Endodermal cell (in vitro differentiated cells): ENCODE results near the gene ATG10. TPM values are rescaled to one million over a fixed set of nuclear protein-coding genes. Genes with fewer than 3 reads are reported as not detected.
"Not testable (repeated sequence)": the region's sequence is repeated elsewhere in the genome, so short reads cannot be mapped to it uniquely, and the experiment has no call there.

ENCODE experiments used
- DNase-seq: peaks from one replicate; pipeline ENCODE4 v3.0.0-alpha.2; 2017
- H3K27ac ChIP-seq: 2 replicates; pipeline ENCODE4 v1.5.1; 2013; ENCODE audit warnings: mild to moderate bottlenecking, low read depth, low read length, moderate library complexity
- H3K27me3 ChIP-seq: 2 replicates; pipeline ENCODE4 v1.6.1; 2013; ENCODE audit warnings: mild to moderate bottlenecking, low read length, moderate library complexity; ENCODE audit not compliant: insufficient read depth, control insufficient read depth, poor library complexity, severe bottlenecking
- H3K36me3 ChIP-seq: 2 replicates; pipeline ENCODE4 v1.7.0; 2013; ENCODE audit warnings: mild to moderate bottlenecking, low read length, moderate library complexity; ENCODE audit not compliant: control insufficient read depth, insufficient read depth
- H3K4me1 ChIP-seq: one replicate; pipeline ENCODE4 v1.7.0; 2013; ENCODE audit warnings: low read length; ENCODE audit not compliant: control insufficient read depth, insufficient read depth
- H3K4me3 ChIP-seq: 2 replicates; pipeline ENCODE4 v1.5.1; 2013; ENCODE audit warnings: mild to moderate bottlenecking, low read length, moderate library complexity
- H3K9ac ChIP-seq: 2 replicates; pipeline ENCODE4 v1.6.1; 2013; ENCODE audit warnings: mild to moderate bottlenecking, low read length, moderate library complexity; ENCODE audit not compliant: poor library complexity, severe bottlenecking; ENCODE audit errors: extremely low read depth
- H3K9me3 ChIP-seq: 2 replicates; pipeline ENCODE4 v1.6.1; 2013; ENCODE audit warnings: mild to moderate bottlenecking, low read length, moderate library complexity; ENCODE audit not compliant: control insufficient read depth
- H3K27ac Mint-ChIP-seq: 2 replicates; pipeline ENCODE4 v1.8.0; 2020; ENCODE audit warnings: mixed read lengths
- H3K27me3 Mint-ChIP-seq: 2 replicates; pipeline ENCODE4 v1.8.0; 2021; ENCODE audit warnings: mild to moderate bottlenecking, mixed read lengths; ENCODE audit not compliant: insufficient read depth
- H3K36me3 Mint-ChIP-seq: 2 replicates; pipeline ENCODE4 v1.8.0; 2020; ENCODE audit warnings: low read depth, mixed read lengths
- H3K4me1 Mint-ChIP-seq: 2 replicates; pipeline ENCODE4 v1.8.0; 2020; ENCODE audit warnings: mixed read lengths
- H3K4me3 Mint-ChIP-seq: 2 replicates; pipeline ENCODE4 v1.8.0; 2020; ENCODE audit warnings: mild to moderate bottlenecking, moderate library complexity, mixed read lengths
- H3K9me3 Mint-ChIP-seq: 2 replicates; pipeline ENCODE4 v1.8.0; 2020; ENCODE audit warnings: mild to moderate bottlenecking, mixed read lengths
- CTCF ChIP-seq: fragments of 200-600 bp; sonication (generic); conservative IDR thresholded peaks from 2 replicates; pipeline ENCODE4 v1.5.0; 2021; ENCODE audit warnings: antibody characterized with exemption, mild to moderate bottlenecking
- WGBS, 2 experiments: methylation state at CpG; one replicate each; pipeline versions ENCODE4 v1.1.5 to v1.1.7; 2013; ENCODE audit warnings: missing lambda C conversion rate in 2 of 2, mixed read lengths in 1 of 2; ENCODE audit not compliant: insufficient coverage in 1 of 2, insufficient read length in 1 of 2; 5-methylcytosine and 5-hydroxymethylcytosine counted together
- total RNA-seq, 2 donors: library from RNA; stranded (reverse); fragmentation: NEBNext Ultra II Directional in 1 of 2; extraction: Animal tissue kit (Norgen Biotek cat#: 25700) in 1 of 2; gene quantifications; 2 replicates in 1 of 2; 3 replicates in 1 of 2; pipeline ENCODE4 v1.2.1, GENCODE V29; 2021

ATG10 gene
- total RNA-seq, 2 donors from 2014 or later: 17.9 to 22.6 TPM

GRCh38 chr5:81972492-81972783, 615 bp downstream of the ATG10 start:
- WGBS, 2 experiments: 0% methylated on average over 2 to 9 of the region's 9 CpGs
- TF ChIP-seq CTCF: no peak
- peaks cover 8% of the 10 kb centered on the region for H3K36me3 Mint-ChIP-seq
- DNase-seq: no peak
- H3K9me3 Mint-ChIP-seq: peaks cover 1% of the 10 kb centered on the region
- H3K4me1 Mint-ChIP-seq: peaks cover 42% of the 10 kb centered on the region
- Histone ChIP-seq H3K4me3 (peak overlapping the region; percentile 94), H3K9ac (peak overlapping the region; percentile 94), H3K27ac (peak overlapping the region; percentile 99), H3K36me3 (peaks cover 3% of the 10 kb centered on the region), H3K9me3 (no peaks in the 10 kb centered on the region), H3K27me3 (no peaks in the 10 kb centered on the region), H3K4me1 (peaks cover 7% of the 10 kb centered on the region)
- H3K27ac Mint-ChIP-seq: peak overlapping the region; percentile 58
- H3K4me3 Mint-ChIP-seq: peak overlapping the region; percentile 61
- H3K27me3 Mint-ChIP-seq: no peaks in the 10 kb centered on the region

- H3K36me3 Mint-ChIP-seq: peaks cover 52% of the 10 kb centered on the region
These were observed 8.3 kb downstream of the ATG10 start for GRCh38 chr5:81980160-81980559.

GRCh38 chr5:81980598-81981260, 8.9 kb downstream of the ATG10 start:
- Mint-ChIP-seq H3K9me3 (peaks cover 34% of the 10 kb centered on the region), H3K4me1 (peaks cover 19% of the 10 kb centered on the region), H3K36me3 (peaks cover 57% of the 10 kb centered on the region), H3K27ac (peak overlapping the region; percentile 74), H3K27me3 (no peaks in the 10 kb centered on the region), H3K4me3 (peak overlapping the region; percentile 21)
- Histone ChIP-seq H3K9me3 (peaks cover 28% of the 10 kb centered on the region), H3K27ac (no peak overlapping the region), H3K4me3 (peak overlapping the region; percentile 18), H3K27me3 (no peaks in the 10 kb centered on the region), H3K9ac (no peak overlapping the region), H3K36me3 (peaks cover 22% of the 10 kb centered on the region), H3K4me1 (peaks cover 4% of the 10 kb centered on the region)
- DNase-seq: peak; percentile 57
- 79 to 100% methylated on average over 1 to 3 of the region's 3 CpGs for WGBS, 2 experiments
- no peak for TF ChIP-seq CTCF

More at GRCh38 chr5:81980160-81980559, 8.3 kb downstream of the ATG10 start:
- Histone ChIP-seq H3K4me3 (no peak overlapping the region), H3K27me3 (no peaks in the 10 kb centered on the region), H3K27ac (peak overlapping the region; percentile 38), H3K9ac (no peak overlapping the region), H3K9me3 (peaks cover 24% of the 10 kb centered on the region), H3K4me1 (peaks cover 4% of the 10 kb centered on the region), H3K36me3 (peaks cover 22% of the 10 kb centered on the region)
- no peak for DNase-seq
- no peaks in the 10 kb centered on the region for H3K27me3 Mint-ChIP-seq
- peaks cover 19% of the 10 kb centered on the region for H3K4me1 Mint-ChIP-seq
- no peak for TF ChIP-seq CTCF
- peak overlapping the region; percentile 21 for H3K4me3 Mint-ChIP-seq
- WGBS, 2 experiments: 59% methylated on average over 3 of the region's 3 CpGs; no CpG with 5 or more reads in 1 of the 2 experiments
- peak overlapping the region; percentile 74 for H3K27ac Mint-ChIP-seq
- peaks cover 29% of the 10 kb centered on the region for H3K9me3 Mint-ChIP-seq

GRCh38 chr5:81982172-81982685, 10.4 kb downstream of the ATG10 start:
- Histone ChIP-seq H3K9me3 (peaks cover 28% of the 10 kb centered on the region), H3K36me3 (peaks cover 19% of the 10 kb centered on the region)
- DNase-seq, H3K9ac ChIP-seq, H3K4me1 ChIP-seq, H3K27ac ChIP-seq, H3K27me3 ChIP-seq, H3K4me3 ChIP-seq, H3K4me3 Mint-ChIP-seq, H3K27me3 Mint-ChIP-seq: not testable (repeated sequence)
- Mint-ChIP-seq H3K36me3 (peaks cover 62% of the 10 kb centered on the region), H3K27ac (peak overlapping the region; percentile 82), H3K4me1 (peaks cover 19% of the 10 kb centered on the region), H3K9me3 (peaks cover 37% of the 10 kb centered on the region)
- WGBS, 2 experiments: 97 to 100% methylated on average over 5 to 10 of the region's 11 CpGs

GRCh38 chr5:81983148-81983547, 11.3 kb downstream of the ATG10 start:
- H3K4me1 Mint-ChIP-seq: peaks cover 19% of the 10 kb centered on the region
- H3K9ac ChIP-seq, H3K27me3 Mint-ChIP-seq, H3K4me1 ChIP-seq, H3K27me3 ChIP-seq, H3K27ac ChIP-seq, H3K4me3 ChIP-seq, H3K27ac Mint-ChIP-seq, H3K4me3 Mint-ChIP-seq, DNase-seq: not testable (repeated sequence)
- Histone ChIP-seq H3K9me3 (peaks cover 28% of the 10 kb centered on the region), H3K36me3 (peaks cover 19% of the 10 kb centered on the region)
- peaks cover 56% of the 10 kb centered on the region for H3K36me3 Mint-ChIP-seq
- WGBS, 2 experiments: 98% methylated on average over 16 of the region's 27 CpGs; no CpG with 5 or more reads in 1 of the 2 experiments
- peaks cover 37% of the 10 kb centered on the region for H3K9me3 Mint-ChIP-seq
